ENCODE measurements around the gene SPPL2C. TPM values are rescaled to one million over a fixed set of nuclear protein-coding genes. Genes with fewer than 3 reads are reported as not detected.

SPPL2C gene
- total RNA-seq, result not detected in 2 replicates

DNA sequence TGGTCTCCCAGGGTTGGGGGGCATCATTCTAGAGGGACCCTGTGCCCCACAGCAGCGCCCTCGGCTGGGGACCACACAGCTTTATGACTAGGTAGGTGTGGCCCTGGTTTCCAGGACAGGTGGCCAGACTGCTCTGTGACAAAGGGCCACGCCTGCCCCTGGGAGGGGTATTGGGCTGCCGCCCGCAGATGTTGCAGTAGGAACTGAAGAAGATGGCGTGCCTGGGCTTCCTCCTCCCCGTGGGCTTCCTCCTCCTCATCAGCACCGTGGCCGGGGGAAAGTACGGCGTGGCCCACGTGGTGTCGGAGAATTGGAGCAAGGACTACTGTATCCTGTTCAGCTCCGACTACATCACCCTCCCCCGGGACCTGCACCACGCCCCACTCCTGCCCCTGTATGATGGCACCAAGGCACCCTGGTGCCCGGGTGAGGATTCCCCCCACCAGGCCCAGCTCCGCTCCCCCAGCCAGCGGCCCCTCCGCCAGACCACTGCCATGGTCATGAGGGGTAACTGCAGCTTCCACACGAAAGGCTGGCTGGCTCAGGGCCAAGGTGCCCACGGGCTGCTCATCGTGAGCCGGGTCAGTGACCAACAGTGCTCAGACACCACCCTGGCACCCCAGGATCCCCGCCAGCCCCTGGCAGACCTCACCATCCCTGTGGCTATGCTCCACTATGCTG lies at the start of gene SPPL2C:
SPPL2C (plus strand) TSS at position 187 of the 681 bp plus-strand sequence; CDS start at position 213, 26 bp downstream.

GRCh38 chr17:45894022-45894784 lies 49.5 kb downstream of the SPPL2C start, which contains the start of gene MAPT:
MAPT (plus strand) TSS chr17:45894554; CDS start chr17:45962338, 67,784 bp downstream.

Other genes with a start within 250 kb of the SPPL2C start
- gene CRHR1, start 60.6 kb upstream of the SPPL2C start, total RNA-seq, result not detected in 2 replicates
- gene MAPT, start 49.7 kb downstream of the SPPL2C start, total RNA-seq, result 0.09 and 0.19 TPM in 2 replicates
- gene STH, start 154.4 kb downstream of the SPPL2C start, total RNA-seq, result not detected in 2 replicates